Activated CD4-positive, alpha-beta T cell treated with anti-CD3 and anti-CD28 coated beads for 48 hours (primary cell): ENCODE data around the gene KRTAP4-11.
"Not testable (repeated sequence)": the region's sequence is repeated elsewhere in the genome, so short reads cannot be mapped to it uniquely, and the experiment has no call there.

ENCODE experiments used
- DNase-seq: peaks from one replicate; pipeline ENCODE4 v3.0.0-alpha.2; 2020

Gene KRTAP4-11

GRCh38 chr17:41083427-41083826 lies 34.7 kb downstream of the KRTAP4-11 start:
- not testable (repeated sequence) for DNase-seq

DNA sequence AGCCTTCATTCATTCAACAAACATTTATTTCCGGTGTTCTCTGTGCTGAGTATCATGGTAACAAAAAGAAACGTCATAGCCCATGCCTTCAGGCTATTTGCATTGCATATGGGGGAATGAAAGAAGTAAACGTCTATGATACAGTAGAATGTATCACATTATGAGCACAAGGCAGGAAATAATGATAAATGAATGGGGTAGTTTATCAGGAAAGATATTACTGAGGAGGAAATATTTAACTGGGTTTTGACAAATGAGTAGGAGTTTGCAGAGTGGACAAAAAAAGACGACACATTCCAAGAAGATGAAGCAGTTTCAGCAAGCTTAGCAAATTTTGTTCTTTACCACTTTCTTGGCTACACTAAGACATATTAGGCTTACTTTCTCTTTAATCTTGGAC lies 35.5 kb downstream of the KRTAP4-11 start:
- no peak for DNase-seq

DNA sequence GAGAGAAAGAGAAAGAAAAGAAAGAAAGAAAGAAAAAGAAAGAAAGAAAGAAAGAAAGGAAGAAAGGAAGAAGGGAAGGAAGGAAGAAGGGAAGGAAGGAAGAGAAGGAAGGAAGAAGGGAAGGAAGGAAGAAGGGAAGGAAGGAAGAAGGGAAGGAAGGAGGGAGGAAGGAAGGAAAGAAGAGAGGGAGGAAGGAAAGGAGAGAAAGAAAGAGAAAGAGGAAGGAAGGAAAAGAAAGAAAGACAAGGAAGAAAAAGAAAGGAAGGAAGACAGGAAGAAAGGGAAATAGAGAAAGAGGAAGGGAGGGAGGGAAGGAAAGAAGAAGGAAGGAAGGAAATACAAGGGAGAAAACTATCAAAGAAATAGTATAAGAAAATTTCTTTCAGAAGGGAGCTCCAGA lies 41.4 kb downstream of the KRTAP4-11 start:
- DNase-seq = no peak

DNA sequence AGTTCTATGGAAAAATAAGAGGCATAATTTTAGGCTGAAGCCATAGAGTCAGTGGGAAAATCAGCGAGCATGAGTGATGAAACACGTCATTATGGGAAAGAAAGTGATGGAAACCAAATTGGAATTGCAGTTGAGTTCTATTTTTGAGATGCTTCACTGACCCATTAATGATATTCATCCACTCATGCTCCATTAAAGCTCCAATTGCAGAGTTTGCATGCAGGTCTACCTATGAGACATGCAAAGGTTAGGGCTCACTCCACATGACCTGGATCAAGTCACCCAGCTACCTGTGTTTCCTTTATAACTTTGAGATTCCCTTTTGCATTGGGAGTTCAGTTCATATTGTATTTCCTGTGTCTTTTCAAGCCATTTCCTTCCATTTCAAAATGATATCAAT lies 44.5 kb downstream of the KRTAP4-11 start:
- no peak for DNase-seq

- DNase-seq = no peak
These were observed 46.4 kb downstream of the KRTAP4-11 start for GRCh38 chr17:41071606-41072360.

DNA sequence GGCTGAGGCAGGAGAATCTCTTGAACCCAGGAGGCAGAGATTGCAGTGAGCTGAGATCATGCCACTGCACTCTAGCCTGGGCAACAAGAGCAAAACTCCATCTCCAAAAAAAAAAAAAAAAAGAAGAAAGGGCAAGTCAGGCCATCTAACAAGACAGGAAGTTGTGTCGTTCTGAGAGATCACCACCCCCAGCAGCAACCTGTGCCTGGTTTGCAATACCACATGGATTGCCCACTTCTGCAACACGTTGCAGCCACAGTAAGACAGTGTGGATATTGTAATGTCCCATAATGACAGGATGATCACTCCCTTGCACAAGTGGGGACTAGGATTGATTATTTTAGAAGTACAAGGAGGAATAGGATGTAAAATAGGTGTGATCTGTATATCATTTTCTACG lies 49.1 kb downstream of the KRTAP4-11 start:
- DNase-seq = no peak

- no peak for DNase-seq
These were observed 50.9 kb downstream of the KRTAP4-11 start for GRCh38 chr17:41067281-41067680.
